ENCODE measurements around the gene DAPK1.

The DAPK1 gene

DNA sequence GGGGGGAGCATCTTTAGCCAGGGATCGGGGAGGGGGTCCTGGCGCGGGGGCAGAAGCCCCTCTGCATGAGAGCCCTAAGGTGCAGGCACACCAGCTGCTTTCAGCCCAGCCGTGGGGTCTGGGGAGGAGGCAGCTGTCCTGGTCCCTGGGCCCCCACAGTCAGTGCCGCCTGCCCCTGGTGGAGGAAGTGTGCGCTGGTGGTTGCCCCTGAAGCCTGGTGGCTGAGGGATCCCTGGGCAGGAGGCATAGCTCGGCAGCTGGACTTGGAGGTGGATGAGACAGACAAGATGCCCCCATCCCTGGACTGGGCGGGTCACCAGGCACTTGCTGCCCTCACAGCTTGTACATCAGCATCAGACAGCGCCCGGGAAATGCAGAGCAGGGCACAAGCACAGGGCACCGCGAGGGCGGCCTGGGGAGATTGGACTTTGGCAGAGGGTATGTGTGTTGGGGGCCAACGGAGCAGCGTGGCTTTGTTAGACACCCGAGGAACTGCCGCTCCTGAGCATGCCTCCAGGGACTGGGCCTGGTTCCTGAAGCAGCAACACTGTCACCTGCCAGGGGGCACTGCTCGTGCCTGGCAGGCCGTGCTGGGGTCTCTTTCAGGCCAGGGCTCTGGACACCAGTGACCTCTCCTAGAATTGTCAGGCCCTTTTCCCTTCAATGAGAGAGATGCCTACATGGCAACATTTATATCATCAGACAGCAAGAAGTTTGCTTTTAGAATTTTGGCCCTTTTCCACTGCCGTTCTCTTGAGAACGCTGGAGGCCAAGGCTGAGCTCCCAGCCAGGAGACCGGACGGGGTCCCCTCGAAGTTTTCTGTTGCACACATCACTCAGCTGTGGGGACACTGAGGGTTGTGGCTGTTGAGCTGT lies 186.3 kb downstream of the DAPK1 start:
- DNase-seq (ENCODE audit: low read depth, low spot score) = no peak

- peak; percentile 65 for DNase-seq (ENCODE audit: low read depth, low spot score)
Observed at GRCh38 chr9:87684627-87685219, 187.1 kb downstream of the DAPK1 start.

- no peak for DNase-seq (ENCODE audit: low read depth, low spot score)
Observed at GRCh38 chr9:87685441-87685840, 187.8 kb downstream of the DAPK1 start.

- no peak for DNase-seq (ENCODE audit: low read depth, low spot score)
Observed at GRCh38 chr9:87685871-87686519, 188.3 kb downstream of the DAPK1 start.

GRCh38 chr9:87686520-87687090 lies 188.9 kb downstream of the DAPK1 start:
- DNase-seq (ENCODE audit: low read depth, low spot score) = no peak

DNA sequence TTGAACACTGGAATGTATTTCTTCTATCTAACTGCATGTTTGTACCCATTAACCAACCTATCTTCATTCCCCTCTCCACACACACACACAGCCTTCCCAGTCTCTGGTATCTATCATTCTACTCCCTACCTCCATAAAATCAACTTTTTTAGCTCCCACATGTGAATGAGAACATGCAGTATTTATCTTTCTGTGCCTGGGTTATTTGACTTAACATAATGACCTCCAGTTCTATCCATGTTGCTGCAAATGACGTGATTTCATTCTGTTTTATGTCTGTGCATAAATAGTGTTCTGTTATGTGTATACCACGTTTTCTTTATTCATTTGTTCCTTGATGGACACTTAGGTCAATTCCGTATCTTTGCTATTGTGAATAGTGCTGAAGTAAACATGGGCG lies 189.5 kb downstream of the DAPK1 start:
- DNase-seq (ENCODE audit: low read depth, low spot score) = no peak

DNA sequence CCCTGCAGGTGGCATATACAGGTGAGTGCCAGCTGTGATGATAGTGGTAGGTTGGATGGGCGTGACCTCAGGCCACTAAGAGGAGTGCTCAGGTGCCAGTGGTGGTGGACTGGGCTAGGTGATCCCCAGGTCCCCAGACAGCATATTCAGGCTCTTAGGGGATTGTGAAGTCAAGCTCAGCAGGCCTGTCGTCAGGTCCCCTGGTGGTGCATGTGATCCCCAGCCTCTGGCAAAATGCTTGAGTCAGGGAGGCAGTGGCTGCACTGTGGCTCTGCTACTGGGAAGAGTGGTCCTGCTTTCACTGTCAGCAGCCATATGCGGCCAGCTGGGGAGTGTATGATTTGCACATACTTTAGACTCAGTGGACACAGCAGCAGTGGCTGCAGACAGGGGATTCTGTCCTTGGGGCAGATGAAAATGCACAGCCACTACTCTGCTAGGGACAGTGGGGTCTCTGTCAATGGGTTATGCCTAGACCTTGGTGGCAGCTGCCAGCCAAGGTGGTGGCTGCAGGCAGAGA lies 196.6 kb downstream of the DAPK1 start:
- DNase-seq (ENCODE audit: low read depth, low spot score) = no peak

GRCh38 chr9:87695523-87695922 lies 197.9 kb downstream of the DAPK1 start:
- no peak for DNase-seq (ENCODE audit: low read depth, low spot score)

DNA sequence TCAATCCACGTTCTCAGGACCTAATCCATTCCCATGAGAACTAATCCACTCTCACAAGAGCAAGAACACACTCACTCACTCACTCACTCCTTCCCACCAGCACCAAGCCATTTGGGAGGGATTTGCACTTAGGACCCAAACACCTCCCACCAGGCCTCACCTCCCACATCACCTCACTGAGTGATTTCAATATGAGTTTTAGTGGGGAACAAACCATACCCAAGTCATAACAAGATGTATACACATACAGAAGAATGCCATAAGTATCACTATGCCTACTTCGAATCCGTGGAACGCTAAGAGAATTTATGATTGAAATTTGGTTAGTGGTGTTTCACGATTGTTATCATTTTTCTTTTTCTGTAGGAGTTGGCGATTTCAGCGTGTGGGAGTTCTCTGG lies 199.0 kb downstream of the DAPK1 start:
- DNase-seq (ENCODE audit: low read depth, low spot score) = no peak

GRCh38 chr9:87698069-87698809 lies 200.6 kb downstream of the DAPK1 start:
- DNase-seq (ENCODE audit: low read depth, low spot score) = no peak

GRCh38 chr9:87699835-87700234 lies 202.2 kb downstream of the DAPK1 start:
- DNase-seq (ENCODE audit: low read depth, low spot score) = no peak

DNA sequence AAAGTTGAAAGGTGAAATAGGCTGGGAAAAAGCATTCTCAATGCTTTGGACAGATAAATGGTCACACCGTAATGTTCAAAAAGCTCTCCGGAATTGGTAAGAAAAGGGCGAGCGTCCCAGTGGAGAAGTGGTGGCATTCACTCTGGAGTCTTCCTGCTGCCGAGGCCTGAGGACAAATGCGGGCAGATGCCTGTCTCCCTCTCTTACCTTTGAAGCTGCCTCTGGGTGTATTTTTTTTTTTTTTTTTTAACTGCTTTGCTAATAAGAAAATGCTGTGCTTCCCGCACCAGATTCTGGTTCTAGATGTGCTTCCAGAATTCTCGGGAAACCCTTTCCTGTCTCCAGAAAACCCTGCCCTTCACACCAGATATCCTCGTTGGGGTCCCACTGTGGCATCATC lies 203.8 kb downstream of the DAPK1 start:
- DNase-seq (ENCODE audit: low read depth, low spot score) = peak; percentile 77

GRCh38 chr9:87701931-87702421 lies 204.3 kb downstream of the DAPK1 start:
- peak; percentile 92 for DNase-seq (ENCODE audit: low read depth, low spot score)

GRCh38 chr9:87702921-87703320 lies 205.3 kb downstream of the DAPK1 start:
- DNase-seq (ENCODE audit: low read depth, low spot score) = peak; percentile 27

DNA sequence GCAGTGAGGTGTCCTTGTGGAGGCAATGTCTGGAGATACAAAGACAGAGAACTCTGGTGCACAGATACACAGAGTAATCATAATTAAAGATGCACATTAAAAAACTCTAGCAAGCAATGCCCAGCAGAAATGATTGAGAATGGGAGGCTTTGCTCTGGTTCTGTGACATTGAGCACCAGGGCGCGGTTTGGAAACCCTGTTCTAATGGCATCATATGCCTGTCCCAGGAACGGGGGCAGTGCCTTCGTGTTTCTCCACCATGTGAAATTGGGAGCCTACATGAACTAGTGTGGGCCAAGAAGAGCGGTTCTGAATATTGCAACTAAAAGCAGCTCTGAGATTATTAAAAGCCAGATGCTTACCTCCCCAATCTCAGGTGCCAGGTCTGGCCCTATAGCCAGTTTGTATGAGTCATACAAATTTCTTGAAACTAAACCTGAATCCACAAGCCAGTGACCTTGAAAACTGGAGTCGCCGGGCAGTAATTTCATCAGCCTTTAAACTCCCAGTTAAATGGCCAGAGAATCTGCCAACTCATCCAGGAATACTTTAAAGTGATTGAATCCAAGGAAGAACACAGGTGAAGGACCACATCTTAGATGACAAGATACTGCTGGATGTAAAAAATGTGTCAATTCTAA lies 206.1 kb downstream of the DAPK1 start:
- DNase-seq (ENCODE audit: low read depth, low spot score) = no peak

GRCh38 chr9:87704342-87704741 lies 206.7 kb downstream of the DAPK1 start:
- peak; percentile 63 for DNase-seq (ENCODE audit: low read depth, low spot score)

GRCh38 chr9:87706066-87706739 lies 208.5 kb downstream of the DAPK1 start:
- no peak for DNase-seq (ENCODE audit: low read depth, low spot score)

GRCh38 chr9:87707805-87708506 lies 210.3 kb downstream of the DAPK1 start:
- DNase-seq (ENCODE audit: low read depth, low spot score) = no peak

DNA sequence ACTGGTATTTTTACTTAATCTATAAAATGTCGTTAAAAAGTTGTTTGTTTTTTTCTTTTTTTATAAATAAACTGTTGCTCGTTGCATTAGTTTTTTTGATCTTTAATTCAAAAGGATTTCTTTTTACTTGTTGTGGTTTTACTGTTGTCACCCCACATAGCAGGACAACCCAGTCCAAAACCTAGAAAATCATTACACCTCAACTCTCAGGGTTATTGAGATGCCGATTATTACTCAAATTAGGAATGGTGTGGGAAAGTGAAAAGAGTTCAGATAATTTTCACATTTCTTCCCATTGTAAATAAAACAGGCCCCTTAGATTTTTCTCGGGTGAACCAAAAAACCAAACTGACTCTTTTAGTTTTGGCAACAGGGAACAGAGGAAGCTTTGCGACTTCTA lies 210.9 kb downstream of the DAPK1 start:
- DNase-seq (ENCODE audit: low read depth, low spot score) = no peak
